NCI-H187 treated with DMSO at 0.1 percent for 48 hours (cell line): ENCODE results near the gene TAS2R19.
"Not testable (repeated sequence)": the region's sequence is repeated elsewhere in the genome, so short reads cannot be mapped to it uniquely, and the experiment has no call there.

Source experiments
- DNase-seq: peaks from one replicate; lab custom pipeline; 2025; lab: John Stamatoyannopoulos, UW

Gene TAS2R19, protein sequence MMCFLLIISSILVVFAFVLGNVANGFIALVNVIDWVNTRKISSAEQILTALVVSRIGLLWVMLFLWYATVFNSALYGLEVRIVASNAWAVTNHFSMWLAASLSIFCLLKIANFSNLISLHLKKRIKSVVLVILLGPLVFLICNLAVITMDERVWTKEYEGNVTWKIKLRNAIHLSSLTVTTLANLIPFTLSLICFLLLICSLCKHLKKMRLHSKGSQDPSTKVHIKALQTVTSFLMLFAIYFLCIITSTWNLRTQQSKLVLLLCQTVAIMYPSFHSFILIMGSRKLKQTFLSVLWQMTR

DNA sequence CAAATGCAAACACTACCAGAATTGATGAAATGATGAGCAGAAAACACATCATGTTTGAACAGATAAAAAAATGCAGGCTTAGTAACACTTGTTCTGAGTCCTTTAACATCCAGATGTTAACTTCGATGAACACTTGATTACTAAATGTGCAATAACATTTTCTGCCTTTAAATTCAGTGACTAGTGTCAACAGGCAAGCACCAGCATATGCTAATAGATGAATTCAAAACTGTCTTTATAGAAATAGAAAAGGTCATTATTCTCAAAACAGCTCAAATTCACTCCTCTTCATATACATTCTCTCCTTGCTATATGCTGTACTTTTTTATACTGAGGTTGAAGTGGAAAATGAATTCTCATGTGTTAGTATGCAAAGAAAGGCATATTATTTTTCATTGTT, at the start of gene TAS2R19:
Gene TAS2R19 (minus strand): TSS at position 101 of the 400 bp plus-strand sequence. CDS start 49 bp downstream, at position 52.
- no peak for DNase-seq

DNA sequence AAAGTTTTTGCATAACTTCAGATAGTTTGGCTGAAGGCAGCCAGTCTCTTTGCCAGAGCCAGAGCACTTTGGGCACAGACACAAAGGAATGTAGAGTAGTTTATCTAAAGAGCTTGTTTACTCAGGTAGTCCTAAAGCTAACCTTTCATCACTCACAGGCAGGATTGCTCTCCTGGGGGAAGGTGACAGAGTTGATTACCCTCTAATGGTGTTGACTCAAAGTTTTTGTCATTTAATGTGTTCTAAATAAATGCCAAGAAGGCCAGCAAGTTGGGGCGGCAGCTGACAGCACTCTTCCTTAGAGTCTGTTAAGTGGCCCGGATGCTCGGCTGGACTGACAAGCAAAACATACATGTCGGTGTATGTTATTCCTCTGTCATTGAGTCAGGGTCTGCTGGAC, 49.0 kb upstream of the TAS2R19 start:
- no peak for DNase-seq

DNA sequence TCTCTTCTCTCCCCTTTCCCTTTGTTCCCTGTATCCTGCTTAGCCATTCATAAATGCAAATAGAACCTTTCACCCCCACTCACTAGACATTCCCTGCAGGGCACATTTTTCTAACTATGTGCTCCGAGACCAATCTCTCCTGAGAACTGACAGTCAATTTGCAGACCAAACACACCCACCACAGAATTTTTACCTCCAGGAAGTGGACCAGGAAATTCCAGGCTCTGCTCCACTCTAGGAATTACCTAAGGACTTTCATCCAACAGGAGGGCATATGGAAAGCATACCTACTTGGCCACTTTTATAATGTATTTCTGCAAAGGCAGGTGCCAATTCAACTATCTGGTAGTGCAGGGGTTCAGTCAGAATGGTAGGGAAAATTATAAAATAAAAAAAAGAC, 48.6 kb upstream of the TAS2R19 start:
- no peak for DNase-seq

DNA sequence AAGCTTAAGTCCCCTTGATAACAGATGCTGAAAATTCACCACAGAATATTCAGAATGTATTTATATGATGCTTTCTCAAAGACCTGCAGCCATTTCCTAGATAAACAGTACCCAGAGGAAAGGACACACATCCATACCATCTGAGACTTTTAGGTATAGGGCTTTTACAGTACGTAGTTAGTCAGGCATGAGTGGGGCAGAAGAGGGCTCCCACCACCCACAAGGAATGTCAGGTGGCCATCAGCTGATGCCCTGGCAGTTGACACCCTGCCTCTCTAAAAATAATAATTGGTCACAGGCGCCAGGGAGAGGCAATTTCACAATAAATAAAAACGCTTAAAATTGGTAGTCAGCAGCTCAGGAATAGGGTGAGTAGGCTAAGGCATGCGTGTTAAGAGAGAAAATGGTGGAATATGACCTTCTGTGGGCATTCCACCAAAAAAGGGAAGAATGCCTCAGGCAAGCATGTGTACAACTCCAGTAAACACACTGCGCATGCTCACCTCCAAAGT, 47.5 kb upstream of the TAS2R19 start:
- DNase-seq, result no peak

DNA sequence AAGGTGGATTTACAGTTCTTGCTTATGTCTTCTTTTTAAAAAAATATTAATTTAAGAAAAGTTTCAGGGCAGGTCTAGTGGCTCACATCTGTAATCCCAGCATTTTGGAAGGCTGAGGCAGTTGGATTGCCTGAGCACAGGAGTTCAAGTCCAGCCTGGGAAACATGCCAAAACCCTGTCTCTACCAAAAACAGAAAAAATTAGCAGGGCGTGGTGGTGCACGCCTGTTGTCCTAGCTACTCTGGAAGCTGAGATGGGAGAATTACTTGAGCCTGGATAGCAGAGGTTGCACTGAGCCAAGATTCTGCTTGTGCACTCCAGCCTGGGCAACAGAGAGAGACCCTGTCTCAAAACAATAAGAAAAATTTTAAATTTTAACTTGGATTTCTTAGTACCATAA, 45.1 kb upstream of the TAS2R19 start:
- DNase-seq, result no peak

DNA sequence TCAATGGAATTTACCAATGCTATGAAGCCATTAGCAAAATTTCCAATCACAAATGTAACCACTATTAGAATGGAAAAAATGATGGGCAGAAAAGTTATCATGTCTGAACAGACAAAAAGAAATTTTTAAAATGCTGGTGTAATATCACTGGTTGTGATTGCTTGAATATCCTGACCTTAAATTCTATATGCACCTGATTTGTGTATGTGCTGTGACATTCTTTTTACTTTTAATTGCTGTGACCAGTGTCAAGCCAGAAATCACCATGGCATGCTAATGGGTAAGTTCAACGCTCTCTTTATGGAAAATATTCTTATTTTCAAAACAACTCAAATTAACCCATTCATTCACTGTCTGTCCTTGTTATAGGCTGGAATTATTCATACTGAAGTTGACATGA, 39.8 kb upstream of the TAS2R19 start, which contains the start of gene TAS2R46:
Gene TAS2R46 (minus strand): TSS at position 101 of the 400 bp plus-strand sequence. CDS start 0 bp downstream, at position 101.
- DNase-seq, result not testable (repeated sequence)

DNA sequence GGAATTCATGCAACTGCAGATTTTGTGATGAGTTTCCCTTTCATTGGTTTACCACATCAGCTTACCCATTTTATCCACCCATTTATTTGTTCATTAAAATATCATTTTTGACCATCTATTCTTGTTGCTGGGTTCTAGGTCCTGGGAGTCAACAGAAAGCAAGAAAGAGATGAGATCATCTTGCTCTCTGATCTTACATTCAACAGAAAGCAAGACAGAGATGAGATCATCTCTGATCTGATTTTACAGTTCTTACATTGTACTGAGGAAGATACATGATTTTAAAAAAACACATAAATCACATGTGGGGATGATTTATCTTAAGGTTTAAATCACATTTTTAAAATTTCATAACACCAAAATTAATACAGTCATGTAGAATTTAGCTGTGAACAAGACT, 37.4 kb upstream of the TAS2R19 start:
- DNase-seq, result no peak

DNA sequence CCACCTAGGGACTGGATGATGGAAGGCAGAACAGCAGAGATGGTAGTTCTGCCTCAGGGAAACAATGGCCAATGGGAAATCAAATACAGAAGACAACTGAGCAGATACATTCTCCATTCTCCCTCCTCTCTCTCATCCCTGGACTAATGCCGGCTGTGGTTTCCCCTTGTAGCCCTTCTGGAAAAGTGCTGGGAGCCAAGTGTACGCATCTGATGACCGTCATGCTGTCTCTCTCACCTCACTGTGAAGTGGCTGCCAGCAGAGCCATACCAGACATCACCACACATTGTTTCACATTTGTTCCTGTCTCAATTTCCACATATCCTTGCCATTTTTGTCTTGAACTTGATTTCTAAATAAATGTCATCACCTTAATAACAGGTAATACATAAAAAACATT, 36.6 kb upstream of the TAS2R19 start:
- no peak for DNase-seq

DNA sequence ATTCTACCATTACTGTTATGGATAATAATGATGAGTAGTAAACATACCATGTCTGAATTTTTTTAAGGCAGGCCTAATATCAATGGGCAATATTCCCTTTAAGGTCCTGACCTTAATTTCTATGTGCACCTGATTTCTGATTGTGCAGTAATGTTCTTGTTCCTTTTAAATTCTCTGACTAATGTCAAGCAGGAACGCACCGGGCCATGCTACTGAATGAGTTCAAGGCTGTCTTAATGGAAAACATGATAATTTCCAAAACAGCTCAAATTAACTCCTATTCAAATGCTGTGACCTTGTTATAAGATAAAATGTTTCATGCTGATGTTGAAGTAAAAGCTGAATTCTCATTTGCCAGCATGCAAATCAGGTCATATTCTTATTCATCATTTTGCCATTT, 32.9 kb upstream of the TAS2R19 start:
- DNase-seq, result no peak

DNA sequence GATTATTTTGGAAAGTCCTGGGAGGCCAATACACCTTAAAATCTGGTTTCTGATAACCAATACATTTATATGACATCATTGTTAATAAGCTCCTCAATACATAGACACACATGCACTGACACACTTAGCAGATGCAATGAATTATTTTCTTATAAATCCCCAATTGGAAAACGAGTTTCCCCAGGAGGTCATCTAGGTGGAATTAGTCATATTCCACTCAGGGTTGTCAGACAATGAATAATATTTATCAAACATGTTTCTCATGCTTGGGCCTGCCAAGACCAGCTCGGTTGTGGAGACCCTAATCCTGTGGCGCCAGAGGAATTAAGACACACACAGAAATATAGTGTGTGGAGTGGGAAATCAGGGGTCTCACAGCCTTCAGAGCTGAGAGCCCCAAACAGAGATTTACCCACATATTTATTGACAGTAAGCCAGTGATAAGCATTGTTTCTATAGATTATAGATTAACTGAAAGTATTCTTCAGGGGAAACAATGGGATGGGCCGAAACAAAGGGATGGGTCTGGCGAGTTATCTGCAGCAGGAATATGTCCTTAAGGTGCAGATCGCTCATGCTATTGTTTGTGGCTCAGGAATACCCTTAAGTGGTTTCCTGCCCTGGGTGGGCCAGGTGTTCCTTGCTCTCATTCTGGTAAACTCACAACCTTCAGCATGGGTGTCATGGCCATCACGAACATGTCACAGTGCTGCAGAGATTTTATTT, 27.5 kb upstream of the TAS2R19 start:
- not testable (repeated sequence) for DNase-seq

DNA sequence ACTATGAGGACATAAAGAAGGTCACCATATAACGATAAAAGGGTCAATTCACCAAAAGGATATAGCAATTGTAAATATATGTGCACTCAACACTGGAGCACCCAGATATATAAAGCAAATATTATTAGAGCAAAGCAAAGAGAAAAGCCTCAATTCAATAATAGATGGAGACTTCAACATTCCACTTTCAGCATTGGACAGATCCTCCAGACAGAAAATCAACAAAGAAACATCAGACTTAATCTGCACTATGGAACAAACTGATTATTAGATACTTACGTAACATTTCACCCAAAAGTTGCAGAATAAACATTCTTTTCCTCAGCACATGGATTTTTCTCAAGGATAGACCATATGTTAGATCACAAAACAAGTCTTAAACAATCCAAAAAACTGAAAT, 18.9 kb upstream of the TAS2R19 start:
- not testable (repeated sequence) for DNase-seq

DNA sequence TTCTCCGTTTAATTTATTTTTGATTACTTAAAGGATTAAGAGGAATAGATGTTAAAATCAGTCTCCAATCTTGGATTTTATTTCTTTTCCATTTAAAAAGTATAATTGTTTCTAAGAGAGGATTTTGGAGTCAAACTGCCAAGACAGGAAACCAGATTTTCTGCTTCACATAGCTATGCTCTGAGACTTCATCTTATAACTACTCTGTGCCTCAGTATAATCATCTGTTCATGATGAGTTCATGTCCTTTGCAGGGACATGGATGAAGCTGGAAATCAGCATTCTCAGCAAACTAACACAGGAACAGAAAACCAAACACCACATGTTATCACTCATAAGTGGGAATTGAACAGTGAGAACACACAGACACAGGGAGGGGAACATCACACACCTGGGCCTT, 17.7 kb upstream of the TAS2R19 start:
- DNase-seq, result no peak

DNA sequence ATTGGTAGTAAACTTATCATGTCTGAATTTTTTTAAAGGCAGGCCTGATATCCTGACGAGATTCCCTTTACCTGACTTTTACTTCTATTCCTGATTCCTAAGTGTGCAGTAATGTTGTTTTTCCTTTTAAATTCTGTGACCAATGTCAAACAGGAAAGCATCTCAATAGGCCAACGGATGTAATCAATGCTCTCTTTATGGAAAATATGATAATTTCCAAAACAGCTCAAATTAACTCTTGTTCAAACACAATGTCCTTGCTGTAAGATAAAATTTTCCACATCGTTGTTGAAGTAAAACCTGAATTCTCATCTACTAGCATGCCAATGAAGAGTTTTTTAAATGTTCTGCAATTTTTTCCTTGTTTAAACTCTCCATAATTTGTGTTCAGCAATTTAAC, 16.8 kb upstream of the TAS2R19 start:
- no peak for DNase-seq

DNA sequence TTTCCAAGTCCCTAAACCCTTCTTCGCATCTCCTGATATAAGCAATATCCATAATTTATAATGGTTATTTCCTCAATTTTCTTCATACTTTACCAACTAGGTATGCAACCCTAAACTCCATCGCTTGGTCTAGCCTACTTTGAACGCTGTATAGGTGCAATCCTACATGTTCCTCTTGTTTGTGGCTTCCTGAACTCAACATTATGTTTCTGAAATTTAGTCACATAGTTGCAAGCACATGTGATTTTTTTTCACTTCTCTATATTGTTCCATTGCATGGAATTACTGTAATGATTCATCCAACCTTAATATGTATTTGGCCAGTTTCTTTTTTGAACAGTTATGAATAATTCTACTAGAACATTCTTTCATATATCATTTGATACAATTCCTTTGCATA, 11.5 kb upstream of the TAS2R19 start:
- DNase-seq, result not testable (repeated sequence)

DNA sequence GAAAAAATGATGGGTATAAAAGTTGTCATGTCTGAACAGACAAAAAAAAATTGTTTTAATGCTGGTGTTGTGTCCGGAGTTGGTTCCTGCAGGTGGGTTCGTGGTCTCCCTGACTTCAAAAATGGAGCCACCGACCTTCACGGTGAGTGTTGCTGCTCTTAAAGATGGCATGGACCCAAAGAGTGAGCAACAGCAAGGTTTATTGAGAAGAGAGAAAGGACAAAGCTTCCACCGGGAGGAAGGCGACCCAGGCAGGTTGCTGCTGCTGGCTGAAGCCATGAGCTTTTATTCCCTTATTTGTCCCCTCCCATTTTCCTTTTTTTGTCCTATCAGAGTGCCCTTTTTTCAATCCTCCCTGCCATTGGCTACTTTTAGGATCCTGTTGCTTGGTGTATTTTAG, 8.9 kb upstream of the TAS2R19 start, which contains the start of gene TAS2R31:
Gene TAS2R31 (minus strand): TSS at position 101 of the 400 bp plus-strand sequence. CDS start 72 bp downstream, at position 29.
- DNase-seq, result no peak

DNA sequence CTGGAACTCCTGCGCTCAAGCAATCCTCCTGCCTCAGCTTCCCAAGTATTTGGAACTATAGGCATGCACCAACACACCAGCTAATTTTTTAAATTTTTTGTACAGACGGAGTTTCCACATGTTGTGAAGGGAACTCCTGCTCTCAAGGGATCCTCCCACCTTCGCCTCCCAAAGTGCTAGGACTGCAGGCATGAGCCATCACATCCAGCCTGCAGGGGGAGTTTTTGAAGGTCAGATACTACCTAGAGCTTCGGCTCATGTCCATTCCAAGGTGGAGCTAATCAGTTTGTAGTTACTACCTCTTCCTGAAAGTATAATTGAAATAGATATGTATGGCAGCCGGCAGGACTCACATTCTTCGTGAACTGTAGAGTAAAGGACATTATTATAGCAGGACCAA, 3.7 kb upstream of the TAS2R19 start:
- no peak for DNase-seq

DNA sequence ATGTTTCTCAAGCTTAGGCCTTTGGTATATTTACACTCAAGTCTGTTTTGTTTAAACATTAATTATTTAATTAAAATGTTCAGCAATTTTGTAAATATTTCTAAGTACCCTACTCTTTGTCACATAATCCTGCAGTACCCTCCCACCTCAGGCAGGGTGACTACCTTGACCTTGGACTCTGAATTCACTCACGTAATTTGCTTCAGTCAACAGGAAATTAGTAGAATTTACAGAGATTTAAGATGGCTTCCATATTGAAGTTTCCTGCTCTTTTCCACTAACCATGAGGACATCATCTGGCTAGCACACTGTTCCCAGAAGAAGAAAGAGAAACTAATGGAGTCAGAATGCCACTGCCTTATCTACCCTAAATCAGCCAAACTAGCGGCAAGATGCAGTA, 967 bp upstream of the TAS2R19 start:
- no peak for DNase-seq

DNA sequence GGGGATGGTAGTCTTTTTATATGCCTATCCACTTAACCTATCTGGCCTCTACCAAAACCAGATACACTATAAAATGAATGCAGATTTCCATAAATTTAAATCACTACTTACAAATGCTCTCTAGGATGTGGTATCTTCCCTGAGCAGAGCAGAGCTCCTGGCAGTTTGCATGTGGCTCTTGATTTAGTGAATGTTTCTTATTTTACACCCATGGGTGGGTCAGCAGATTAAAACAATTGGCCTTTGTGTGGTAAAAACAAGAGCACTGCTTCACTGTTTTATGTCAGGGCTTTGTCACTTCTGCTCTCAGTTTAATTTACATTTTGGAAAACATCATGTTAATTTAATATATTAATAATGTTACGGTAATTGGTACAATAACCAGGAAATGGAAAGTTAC, 5.5 kb downstream of the TAS2R19 start:
- DNase-seq, result no peak

DNA sequence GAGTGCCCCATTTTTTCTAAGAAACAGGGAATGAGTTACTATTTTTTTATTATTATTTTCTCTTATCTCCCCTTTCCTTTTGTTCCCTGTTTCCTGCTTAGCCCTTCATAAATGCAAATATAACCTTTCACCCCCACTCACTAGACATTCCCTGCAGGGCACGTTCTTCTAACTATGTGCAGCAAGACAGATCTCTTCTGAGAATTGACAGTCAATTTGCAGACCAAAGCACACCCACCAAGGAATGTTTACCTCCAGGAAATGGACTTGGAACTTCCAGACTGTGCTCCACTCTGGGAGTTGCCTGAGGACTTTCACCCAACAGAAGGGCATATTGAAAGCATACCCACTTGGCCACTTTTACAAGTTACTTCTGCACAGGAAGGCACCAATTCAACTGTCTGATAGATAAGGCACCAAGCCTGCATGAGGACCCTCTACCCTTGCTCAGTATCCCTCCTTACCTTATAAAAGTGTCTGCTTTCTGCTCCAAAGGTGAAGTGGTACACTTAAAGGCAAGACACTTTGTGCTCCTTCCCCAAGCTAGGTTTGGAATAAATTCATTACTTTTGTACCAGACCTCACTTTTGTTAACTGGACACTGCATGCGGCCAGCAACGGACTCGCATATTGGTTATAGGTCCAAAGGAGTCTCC, 6.5 kb downstream of the TAS2R19 start:
- no peak for DNase-seq

DNA sequence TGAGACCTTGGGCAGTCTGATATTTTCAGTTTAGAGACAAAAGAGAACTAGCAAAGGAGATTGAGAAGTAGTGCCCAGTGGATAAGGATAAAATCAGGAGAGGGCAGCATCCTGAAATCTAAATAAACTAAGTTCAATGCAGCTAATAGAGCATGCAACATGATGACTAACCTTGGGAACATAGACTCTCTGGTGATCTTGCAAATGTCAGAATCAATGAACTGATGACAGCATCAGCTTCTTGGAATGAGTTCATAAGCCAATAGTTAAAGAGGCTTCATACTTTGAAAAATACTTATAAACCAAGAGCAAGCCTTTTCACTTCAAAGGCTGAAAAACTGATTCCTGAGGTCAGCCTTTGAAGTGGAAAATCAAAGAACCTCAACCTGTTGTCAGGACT, 8.2 kb downstream of the TAS2R19 start:
- DNase-seq, result no peak

DNA sequence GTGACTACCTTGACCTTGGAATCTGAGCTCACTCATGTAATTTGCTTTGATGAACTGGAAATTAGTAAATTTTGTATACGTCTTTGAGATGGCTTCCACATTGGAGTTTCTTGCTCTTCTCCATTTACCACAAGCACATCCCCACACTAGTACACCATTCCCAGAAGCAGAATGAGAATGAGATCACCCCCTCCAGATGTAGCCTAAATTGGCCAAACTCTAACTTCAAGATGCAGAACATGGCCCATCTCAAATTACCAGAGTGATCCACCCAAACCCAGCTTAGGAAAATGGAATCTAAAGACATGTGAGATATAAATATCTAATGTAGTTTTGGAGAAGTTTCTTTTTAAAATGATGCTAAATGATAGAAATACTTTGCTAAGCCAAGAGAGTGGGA, 14.8 kb downstream of the TAS2R19 start:
- no peak for DNase-seq

DNA sequence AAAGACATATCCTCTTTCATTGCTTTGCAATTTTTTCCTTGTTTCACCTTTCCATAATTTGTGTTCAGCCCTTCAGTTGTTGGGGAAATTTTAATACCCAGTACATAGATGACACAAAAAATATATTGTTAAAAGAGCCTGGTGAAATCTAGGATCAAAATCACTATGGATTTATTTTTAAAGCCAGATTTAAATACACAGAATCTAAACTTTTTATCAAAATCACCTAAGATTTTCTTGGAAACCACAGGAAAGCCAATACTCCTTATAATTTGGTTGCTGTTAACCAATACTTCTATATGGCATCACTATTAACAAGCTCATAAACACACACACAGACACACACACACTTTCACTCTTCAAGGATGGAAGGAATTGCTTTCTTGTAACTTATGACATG, 24.2 kb downstream of the TAS2R19 start, which contains the start of gene TAS2R20:
Gene TAS2R20 (minus strand): TSS at position 101 of the 400 bp plus-strand sequence. CDS start 429 bp downstream, outside the sequence.
- no peak for DNase-seq

DNA sequence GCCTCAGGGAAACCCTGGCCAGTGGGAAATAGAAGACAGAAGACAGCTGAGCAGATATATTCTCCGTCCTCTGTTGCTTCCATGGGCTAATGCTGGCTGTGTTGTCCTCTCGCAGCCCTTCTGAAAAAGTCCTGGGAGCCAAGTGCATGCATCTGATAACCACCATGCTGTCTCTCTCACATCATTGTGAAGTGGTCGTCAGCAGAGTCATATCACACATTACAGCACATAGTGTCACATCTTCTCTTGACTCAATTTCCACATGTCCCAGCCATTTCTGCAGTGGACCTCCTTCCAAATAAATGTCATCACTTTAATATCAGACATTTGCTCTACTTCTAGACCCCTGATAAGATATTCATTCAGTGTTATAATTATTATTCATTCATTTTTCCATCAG, 28.1 kb downstream of the TAS2R19 start:
- no peak for DNase-seq
